ENCODE measurements around the gene TUSC2. TPM values are rescaled to one million over a fixed set of nuclear protein-coding genes. Genes with fewer than 3 reads are reported as not detected.

TUSC2 gene
- total and polyA plus RNA-seq, 10 of the 15 experiments (the other 5 are each of a cell fraction or from before 2014, with no cell fraction given) = 4.0 to 73.8 (median 34.3) TPM

DNA sequence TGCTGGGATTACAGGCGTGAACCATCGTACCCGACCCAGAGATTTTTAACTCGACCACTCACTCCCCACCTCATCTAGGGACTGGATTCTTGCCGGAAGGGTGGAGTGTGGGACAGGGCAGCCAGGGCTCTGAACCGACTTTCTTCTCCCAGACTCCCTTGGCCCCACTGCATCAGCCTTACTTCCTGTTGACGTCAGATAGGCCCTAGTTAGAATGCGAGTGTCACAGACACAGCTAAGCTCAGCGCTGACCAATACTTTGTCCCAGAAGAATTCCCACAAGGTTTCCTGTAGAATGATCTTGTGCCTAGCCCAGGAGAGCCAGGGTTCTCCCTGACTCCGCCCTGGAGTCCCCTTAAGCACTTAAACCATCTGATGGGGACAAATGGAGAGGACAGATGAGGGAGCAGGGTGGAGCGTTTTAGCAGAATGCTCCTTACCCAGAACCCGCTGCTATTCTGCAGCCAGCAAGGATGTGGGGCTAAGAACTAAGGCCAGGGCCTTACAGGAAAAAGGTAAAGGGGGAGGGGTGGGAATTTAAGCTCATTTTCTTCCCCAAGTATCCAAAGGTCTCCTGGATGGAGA lies 5.8 kb upstream of the TUSC2 start:
- H3K4me2 ChIP-seq (ENCODE audit: control insufficient read depth, insufficient read depth) = peak overlapping the region; percentile 77
- no peaks in the 10 kb centered on the region; the same call in 1 of the 2 replicates for H4K20me1 ChIP-seq (ENCODE audit: control insufficient read depth, insufficient read depth)
- FAIRE-seq (no peak), ATAC-seq (no peak), DNase-seq (ENCODE audit: low read depth, low spot score) (no peak)
- H2AFZ ChIP-seq (ENCODE audit: control insufficient read depth, low read depth, low read length) = no peak overlapping the region
- RAD21 ChIA-PET (ENCODE audit: unreplicated experiment) = no interaction called here
- in situ Hi-C loops (cut with MboI) = loop anchor here (10.0 kb wide), 1 partner anchor 1061 kb away; the partner anchor contains the start of gene RBM15B
- peak overlapping the region; percentile 28; the same call in 1 of the 2 replicates for H3K4me3 ChIP-seq
- intact Hi-C loops (cut with micrococcal nuclease; ENCODE audit: unreplicated experiment) = no loop called here
- peak overlapping the region; percentile 15; the same call in 1 of the 2 replicates for H3K9ac ChIP-seq (ENCODE audit: control insufficient read depth, insufficient read depth, low read length)
- CTCF ChIA-PET = interaction anchor here (0.6 to 10.5 kb wide), 3 partner anchors 11 to 35 kb away, joined by 3 to 72 read pairs (median 5); partner anchors contain the start of genes HYAL2, HYAL3 and NAA80
- H3K4me1 ChIP-seq (ENCODE audit: control insufficient read depth, insufficient read depth, low read length) = peaks cover 10% of the 10 kb centered on the region; the same call in 1 of the 2 replicates
- WGBS (ENCODE audit: insufficient coverage, insufficient replicate concordance, low lambda C conversion rate, missing lambda C conversion rate) = 74% methylated on average over 12 of the region's 12 CpGs
- POLR2A ChIA-PET = interaction anchor here (1.0 to 1.7 kb wide), 3 partner anchors 11 to 27 kb away, joined by 3 to 5 read pairs (median 4); partner anchors contain the start of gene HYAL2
- no peak overlapping the region for H3K27ac ChIP-seq (ENCODE audit: control insufficient read depth, insufficient read depth)
- H3K79me2 ChIP-seq (ENCODE audit: control insufficient read depth, insufficient read depth, low read length) = peaks cover 58% of the 10 kb centered on the region
- no TSS peak for BruUV-seq (replicated peaks)
- no peaks in the 10 kb centered on the region for H3K9me3 ChIP-seq (replicated peaks; ENCODE audit: control insufficient read depth, insufficient read depth, low read length)
- no peaks in the 10 kb centered on the region for H3K27me3 ChIP-seq (replicated peaks in 1 of 2; ENCODE audit: control insufficient read depth in 2 of 2, insufficient read depth in 2 of 2, low read length in 1 of 2)
- SMC1A ChIA-PET (ENCODE audit: uncharacterized antibody, unreplicated experiment) = interaction anchor here (1.5 kb wide), 1 partner anchor 13 kb away, joined by 3 read pairs; no protein-coding TSS in a partner anchor
- no peak for TF ChIP-seq RELB (IDR thresholded peaks at IDR 0.05; ENCODE audit: low read depth)
- TF ChIP-seq ZNF207 (IDR thresholded peaks at IDR 0.05; ENCODE audit: borderline replicate concordance) = no peak
- no peak for TF ChIP-seq FOXK2 (IDR thresholded peaks at IDR 0.05)
- no peak for TF ChIP-seq MEF2B (IDR thresholded peaks at IDR 0.05; ENCODE audit: partially characterized antibody, poor library complexity, severe bottlenecking)
- TF ChIP-seq LARP7 (IDR thresholded peaks at IDR 0.05) = no peak
- no peak for TF ChIP-seq ZBED1 (IDR thresholded peaks at IDR 0.05; ENCODE audit: borderline replicate concordance)
- no peak for TF ChIP-seq REST (IDR thresholded peaks at IDR 0.05; ENCODE audit: low read depth, low read length)
- TF ChIP-seq BACH1 (IDR thresholded peaks at IDR 0.05; ENCODE audit: borderline replicate concordance) = no peak
- no peak for TF ChIP-seq POU2F2 (IDR thresholded peaks at IDR 0.05; ENCODE audit: borderline replicate concordance, low read depth, low read length)
- TF ChIP-seq HDGF (IDR thresholded peaks at IDR 0.05) = no peak
- H3K36me3 ChIP-seq (ENCODE audit: control insufficient read depth in 2 of 2, insufficient read depth in 2 of 2, low read length in 1 of 2) = peaks cover 19 to 27% of the 10 kb centered on the region in 2 experiments
